SK-N-MC (cell line): ENCODE data around the gene NFIB.

Source experiments
- EZH2 ChIP-seq: fragments of 200-600 bp; sonication (generic); IDR thresholded peaks from one replicate; pipeline ENCODE4 v1.6.1; 2017; ENCODE audit warnings: antibody characterized with exemption
- POLR2AphosphoS5 ChIP-seq: IDR thresholded peaks from 2 replicates; pipeline ENCODE4 v1.6.1; 2012; ENCODE audit warnings: mild to moderate bottlenecking, low read depth, low read length, borderline replicate concordance

- TF ChIP-seq POLR2AphosphoS5 (no peak), EZH2 (no peak)
These were observed 238.7 kb downstream of the NFIB start for GRCh38 chr9:14075218-14075617.
